Ecto neural progenitor cell (in vitro differentiated cells): ENCODE measurements around the gene GCDH.
A peak's percentile ranks its signal among the peaks of the same experiment; 100 is the strongest.

Experiments used
- DNase-seq: peaks from one replicate; pipeline ENCODE4 v3.0.0-alpha.2; 2018; ENCODE audit warnings: low spot score

Gene GCDH

GRCh38 chr19:12940897-12941296, 49.9 kb downstream of the GCDH start:
- DNase-seq, result no peak

GRCh38 chr19:12943437-12944044, 52.6 kb downstream of the GCDH start:
- DNase-seq, result no peak

- DNase-seq, result no peak
Measured at GRCh38 chr19:12944104-12944674, 53.2 kb downstream of the GCDH start.

GRCh38 chr19:12945479-12946091, 54.6 kb downstream of the GCDH start, which contains the start of gene RAD23A:
Gene RAD23A, plus strand, starts transcription at chr19:12945862. Its CDS starts 87 bp downstream, at chr19:12945949.
- DNase-seq, result peak; percentile 99

GRCh38 chr19:12946092-12946721, 55.2 kb downstream of the GCDH start:
- peak; percentile 89 for DNase-seq

- DNase-seq, result no peak
Measured at GRCh38 chr19:12946731-12947496, 56.0 kb downstream of the GCDH start.

- no peak for DNase-seq
Measured at GRCh38 chr19:12947702-12948611, 57.0 kb downstream of the GCDH start.

- no peak for DNase-seq
Measured at GRCh38 chr19:12948612-12949362, 57.8 kb downstream of the GCDH start.
